VCaP (cell line): Measurements from ENCODE around the gene UBXN10.
A peak's percentile ranks its signal among the peaks of the same experiment; 100 is the strongest.
"Not testable (repeated sequence)": the region's sequence is repeated elsewhere in the genome, so short reads cannot be mapped to it uniquely, and the experiment has no call there.

Source experiments
- H3K27ac ChIP-seq: fragments of 450-650 bp; 2 replicates; pipeline ENCODE4 v1.5.1; 2017
- CTCF ChIP-seq: fragments of 450-650 bp; conservative IDR thresholded peaks from 2 replicates; pipeline ENCODE4 v1.5.1; 2017; ENCODE audit warnings: mild to moderate bottlenecking, moderate library complexity

The UBXN10 gene

DNA sequence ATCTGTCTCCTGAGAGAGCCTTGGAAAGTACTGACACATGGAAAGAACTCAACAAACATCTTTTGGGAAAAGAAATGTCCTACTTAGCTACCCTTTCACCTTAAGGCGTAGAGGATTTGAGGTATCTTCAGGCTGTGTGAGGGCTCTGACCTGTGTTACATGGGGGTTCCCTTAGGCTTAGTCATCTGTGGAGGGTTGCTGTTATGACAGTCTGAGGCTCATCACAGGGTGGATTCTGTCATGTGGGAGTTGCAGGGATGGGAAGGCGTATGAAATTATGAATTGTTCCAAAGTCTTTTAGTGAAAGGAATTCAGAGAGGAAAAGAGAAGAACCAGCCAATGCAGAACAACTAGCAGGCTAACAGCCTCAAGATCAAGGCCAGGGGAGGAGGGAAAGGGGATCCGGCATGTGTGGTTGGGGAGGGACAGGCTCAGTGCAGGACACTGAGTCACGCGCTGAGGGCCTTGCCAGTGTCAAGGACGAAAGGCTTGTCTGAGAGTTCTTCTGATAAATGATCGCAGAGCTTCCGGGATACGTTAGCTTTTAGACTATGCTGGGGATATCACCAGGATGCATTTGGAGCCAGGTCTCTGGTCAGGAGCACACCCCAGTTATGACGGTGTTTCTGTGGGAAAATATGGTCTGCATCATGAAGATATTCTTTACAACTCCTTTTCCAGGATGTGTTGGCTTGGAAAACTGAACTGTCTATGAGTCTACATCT, 25.0 kb downstream of the UBXN10 start:
- no peak for TF ChIP-seq CTCF
- peak overlapping the region; percentile 96; the same call in 1 of the 2 replicates for H3K27ac ChIP-seq

GRCh38 chr1:20211511-20211931, 25.6 kb downstream of the UBXN10 start:
- peak overlapping the region; percentile 96 for H3K27ac ChIP-seq
- no peak for TF ChIP-seq CTCF

DNA sequence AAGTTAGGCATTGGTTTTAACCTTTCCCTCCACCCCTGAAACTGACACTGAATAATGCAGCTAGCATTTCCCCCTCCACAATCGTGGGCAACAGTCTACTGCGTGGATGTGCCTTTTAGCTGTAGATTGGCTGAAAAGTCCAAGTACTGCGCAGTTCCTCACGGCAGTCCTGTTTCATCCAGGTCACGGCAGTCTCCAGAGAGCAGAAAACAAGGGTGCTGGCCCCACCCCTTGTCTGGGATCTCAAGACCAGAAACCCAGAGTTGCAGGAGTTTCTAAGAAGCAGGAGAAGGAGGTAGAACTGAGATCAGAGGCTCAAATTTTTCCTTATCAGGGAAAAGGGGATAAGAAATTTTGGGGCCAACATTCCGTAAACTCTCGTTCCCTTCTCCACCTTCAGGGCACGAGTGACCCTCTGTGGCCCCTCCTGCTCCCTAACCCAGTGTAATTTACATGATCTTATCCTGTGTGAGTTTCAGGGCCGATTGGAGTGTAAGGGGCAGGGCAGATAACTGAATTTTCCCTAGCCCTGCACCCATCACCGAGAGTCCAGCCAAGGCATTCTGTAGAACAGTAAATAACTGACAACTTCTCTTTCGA, 26.3 kb downstream of the UBXN10 start:
- peak overlapping the region; percentile 96 for H3K27ac ChIP-seq
- no peak for TF ChIP-seq CTCF

DNA sequence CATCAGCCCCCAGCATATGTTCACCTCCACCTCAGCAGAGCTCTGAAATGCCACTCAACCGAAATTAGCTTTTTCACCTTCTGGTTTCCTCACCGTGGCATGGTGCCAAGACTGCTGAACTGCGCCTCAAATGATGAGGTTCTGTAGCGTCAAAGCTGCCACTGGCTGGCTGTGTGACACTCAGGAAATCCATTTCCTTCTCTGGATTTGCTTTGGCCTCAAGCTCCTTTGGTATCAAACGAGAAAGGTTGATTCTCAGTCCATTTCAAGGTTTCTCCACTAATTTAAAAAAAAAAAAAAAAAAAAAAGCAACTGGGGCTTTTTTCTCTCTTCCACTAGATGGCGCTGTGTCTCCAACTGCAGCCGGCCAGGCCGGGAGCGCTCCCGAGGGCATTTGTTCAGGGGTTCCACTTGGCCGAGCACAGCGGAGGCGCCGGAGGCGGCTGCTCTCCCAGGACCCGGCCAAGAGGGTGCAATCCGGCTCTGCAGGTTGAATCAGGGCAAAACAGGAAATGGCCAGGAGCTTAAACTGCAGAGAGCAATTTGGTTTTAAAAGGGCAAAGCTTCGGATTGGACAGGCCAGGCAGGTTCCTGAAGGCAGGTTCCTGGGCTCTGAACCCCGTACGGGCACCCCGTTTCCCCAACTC, 26.9 kb downstream of the UBXN10 start:
- TF ChIP-seq CTCF = peak; percentile 93
- H3K27ac ChIP-seq = peak overlapping the region; percentile 96

- TF ChIP-seq CTCF = no peak
Observed at GRCh38 chr1:20215716-20216115, 29.8 kb downstream of the UBXN10 start.

DNA sequence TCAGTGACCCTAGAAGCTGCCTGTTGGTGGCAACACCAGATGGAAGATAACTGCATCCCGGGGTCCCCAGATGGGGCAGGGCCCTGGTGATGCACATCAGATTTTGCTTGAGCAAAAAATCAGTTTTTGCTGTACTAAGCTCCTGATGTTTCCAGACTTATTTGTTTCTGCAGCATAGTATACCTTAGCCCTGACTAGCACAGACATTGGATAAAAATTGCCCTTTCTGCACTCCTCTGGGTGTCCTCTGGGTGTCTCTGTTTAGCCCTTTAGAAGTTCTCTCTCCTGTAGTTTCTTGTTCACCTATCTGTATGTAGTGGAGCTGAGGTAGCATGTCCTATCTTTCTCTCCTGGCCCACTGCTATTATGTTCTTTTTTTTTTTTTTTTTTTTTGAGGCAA, 30.7 kb downstream of the UBXN10 start:
- H3K27ac ChIP-seq = peak overlapping the region; percentile 96; the same call in 1 of the 2 replicates
- TF ChIP-seq CTCF = peak; percentile 69

More at GRCh38 chr1:20215716-20216115, 29.8 kb downstream of the UBXN10 start:
- H3K27ac ChIP-seq = peak overlapping the region; percentile 96; the same call in 1 of the 2 replicates

DNA sequence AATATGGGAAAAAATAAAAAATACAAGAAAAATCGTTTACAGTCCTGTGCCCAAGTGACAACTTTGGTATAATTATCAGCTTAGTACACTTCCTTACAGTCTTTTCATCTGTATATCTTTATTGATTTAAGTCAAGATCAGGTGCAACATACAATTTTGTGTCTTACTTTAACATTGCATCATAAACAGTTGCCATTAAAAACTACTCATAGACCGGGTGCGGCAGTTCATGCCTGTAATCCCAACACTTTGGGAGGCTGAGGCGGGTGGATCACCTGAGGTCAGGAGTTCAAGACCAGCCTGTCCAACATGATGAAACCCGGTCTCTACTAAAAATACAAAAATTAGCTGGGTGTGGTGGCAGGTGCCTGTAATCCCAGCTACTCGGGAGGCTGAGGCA, 33.2 kb downstream of the UBXN10 start:
- not testable (repeated sequence) for H3K27ac ChIP-seq
